ENCODE measurements around the gene CDH13. TPM values are rescaled to one million over a fixed set of nuclear protein-coding genes. Genes with fewer than 3 reads are reported as not detected.

CDH13 gene
- total RNA-seq, 2 experiments from 2014 or later: not detected

GRCh38 chr16:83393196-83393981 is 766.6 kb downstream of the CDH13 start:
- Histone ChIP-seq H3K9me3 (ENCODE audit: low read length) (no peaks in the 10 kb centered on the region), H3K9me2 (ENCODE audit: insufficient read depth, low read length) (no peaks in the 10 kb centered on the region), H3K36me3 (ENCODE audit: insufficient read depth, low read length) (no peaks in the 10 kb centered on the region), H3K4me3 (ENCODE audit: low read depth, low read length, poor library complexity, severe bottlenecking) (no peak overlapping the region), H3K4me1 (ENCODE audit: insufficient read depth, low read length, poor library complexity, severe bottlenecking) (no peaks in the 10 kb centered on the region), H4K20me1 (ENCODE audit: insufficient read depth, low read length) (no peaks in the 10 kb centered on the region), H3K4me2 (ENCODE audit: low read length) (no peak overlapping the region), H3K27ac (ENCODE audit: low read depth, low read length, poor library complexity, severe bottlenecking) (no peak overlapping the region), H2AFZ (ENCODE audit: low read length) (no peak overlapping the region), H3K79me2 (ENCODE audit: insufficient read depth, low read depth, low read length) (no peaks in the 10 kb centered on the region)
- ChIA-PET POLR2A (no interaction called here), CTCF (ENCODE audit: unreplicated experiment) (no interaction called here)
- TF ChIP-seq CTCF (conservative IDR thresholded peaks at IDR 0.05; ENCODE audit: low read length) (peak; percentile 37; the same call in 1 of the 2 replicates), EZH2phosphoT487 (IDR thresholded peaks at IDR 0.05; ENCODE audit: borderline replicate concordance, low read depth, low read length) (no peak)
- peak; percentile 0 for DNase-seq (ENCODE audit: low spot score)
- intact Hi-C loops (cut with micrococcal nuclease; ENCODE audit: unreplicated experiment): no loop called here
- BruUV-seq (replicated peaks): no TSS peak

GRCh38 chr16:83397601-83398291 is 771.0 kb downstream of the CDH13 start:
- Histone ChIP-seq H3K4me2 (ENCODE audit: low read length) (no peak overlapping the region), H3K9me3 (ENCODE audit: low read length) (no peaks in the 10 kb centered on the region), H4K20me1 (ENCODE audit: insufficient read depth, low read length) (no peaks in the 10 kb centered on the region), H3K4me3 (ENCODE audit: low read depth, low read length, poor library complexity, severe bottlenecking) (no peak overlapping the region), H2AFZ (ENCODE audit: low read length) (no peak overlapping the region), H3K36me3 (ENCODE audit: insufficient read depth, low read length) (no peaks in the 10 kb centered on the region), H3K9me2 (ENCODE audit: insufficient read depth, low read length) (no peaks in the 10 kb centered on the region), H3K27ac (ENCODE audit: low read depth, low read length, poor library complexity, severe bottlenecking) (no peak overlapping the region), H3K4me1 (ENCODE audit: insufficient read depth, low read length, poor library complexity, severe bottlenecking) (no peaks in the 10 kb centered on the region), H3K79me2 (ENCODE audit: insufficient read depth, low read depth, low read length) (no peaks in the 10 kb centered on the region)
- no peak for DNase-seq (ENCODE audit: low spot score)
- ChIA-PET POLR2A (no interaction called here), CTCF (ENCODE audit: unreplicated experiment) (no interaction called here)
- TF ChIP-seq CTCF (conservative IDR thresholded peaks at IDR 0.05; ENCODE audit: low read length): no peak
- no peak for TF ChIP-seq EZH2phosphoT487 (IDR thresholded peaks at IDR 0.05; ENCODE audit: borderline replicate concordance, low read depth, low read length)
- intact Hi-C loops (cut with micrococcal nuclease; ENCODE audit: unreplicated experiment): no loop called here
- no TSS peak for BruUV-seq (replicated peaks)

GRCh38 chr16:83400234-83400633 is 773.5 kb downstream of the CDH13 start:
- no peak for DNase-seq (ENCODE audit: low spot score)
- BruUV-seq (replicated peaks): no TSS peak

More at GRCh38 chr16:83400234-83400633, 773.5 kb downstream of the CDH13 start:
- CTCF ChIA-PET (ENCODE audit: unreplicated experiment): no interaction called here
- H3K36me3 ChIP-seq (ENCODE audit: insufficient read depth, low read length): no peaks in the 10 kb centered on the region
- H2AFZ ChIP-seq (ENCODE audit: low read length): no peak overlapping the region
- H3K27ac ChIP-seq (ENCODE audit: low read depth, low read length, poor library complexity, severe bottlenecking): no peak overlapping the region
- no peaks in the 10 kb centered on the region for H3K9me2 ChIP-seq (ENCODE audit: insufficient read depth, low read length)
- TF ChIP-seq CTCF (conservative IDR thresholded peaks at IDR 0.05; ENCODE audit: low read length) (peak; percentile 43; the same call in 1 of the 2 replicates), EZH2phosphoT487 (IDR thresholded peaks at IDR 0.05; ENCODE audit: borderline replicate concordance, low read depth, low read length) (no peak)
- H3K4me1 ChIP-seq (ENCODE audit: insufficient read depth, low read length, poor library complexity, severe bottlenecking): no peaks in the 10 kb centered on the region
- H3K79me2 ChIP-seq (ENCODE audit: insufficient read depth, low read depth, low read length): no peaks in the 10 kb centered on the region
- no peaks in the 10 kb centered on the region for H3K9me3 ChIP-seq (ENCODE audit: low read length)
- POLR2A ChIA-PET: no interaction called here
- H3K4me3 ChIP-seq (ENCODE audit: low read depth, low read length, poor library complexity, severe bottlenecking): no peak overlapping the region
- intact Hi-C loops (cut with micrococcal nuclease; ENCODE audit: unreplicated experiment): no loop called here
- H3K4me2 ChIP-seq (ENCODE audit: low read length): no peak overlapping the region
- no peaks in the 10 kb centered on the region for H4K20me1 ChIP-seq (ENCODE audit: insufficient read depth, low read length)

All from OCI-LY7 (cell line).